Fibroblast of lung (primary cell): Measurements from ENCODE around the gene GRP.

ENCODE experiments used
- EZH2 ChIP-seq: IDR thresholded peaks from 2 replicates; pipeline ENCODE4 v1.5.1; 2012; ENCODE audit warnings: low read length, control low read depth, mild to moderate bottlenecking; ENCODE audit errors: missing control alignments
- TF ChIP-seq, protein P1 (sequence below), 2 donors: IDR thresholded peaks in 1 of 2; conservative IDR thresholded peaks in 1 of 2; 1 replicate in 1 of 2; 2 replicates in 1 of 2; pipeline ENCODE4 v1.5.1; 2011 to 2012; ENCODE audit warnings: low read length in 2 of 2, control low read depth in 1 of 2, inconsistent platforms in 1 of 2, low read depth in 1 of 2, mild to moderate bottlenecking in 1 of 2

DNA sequence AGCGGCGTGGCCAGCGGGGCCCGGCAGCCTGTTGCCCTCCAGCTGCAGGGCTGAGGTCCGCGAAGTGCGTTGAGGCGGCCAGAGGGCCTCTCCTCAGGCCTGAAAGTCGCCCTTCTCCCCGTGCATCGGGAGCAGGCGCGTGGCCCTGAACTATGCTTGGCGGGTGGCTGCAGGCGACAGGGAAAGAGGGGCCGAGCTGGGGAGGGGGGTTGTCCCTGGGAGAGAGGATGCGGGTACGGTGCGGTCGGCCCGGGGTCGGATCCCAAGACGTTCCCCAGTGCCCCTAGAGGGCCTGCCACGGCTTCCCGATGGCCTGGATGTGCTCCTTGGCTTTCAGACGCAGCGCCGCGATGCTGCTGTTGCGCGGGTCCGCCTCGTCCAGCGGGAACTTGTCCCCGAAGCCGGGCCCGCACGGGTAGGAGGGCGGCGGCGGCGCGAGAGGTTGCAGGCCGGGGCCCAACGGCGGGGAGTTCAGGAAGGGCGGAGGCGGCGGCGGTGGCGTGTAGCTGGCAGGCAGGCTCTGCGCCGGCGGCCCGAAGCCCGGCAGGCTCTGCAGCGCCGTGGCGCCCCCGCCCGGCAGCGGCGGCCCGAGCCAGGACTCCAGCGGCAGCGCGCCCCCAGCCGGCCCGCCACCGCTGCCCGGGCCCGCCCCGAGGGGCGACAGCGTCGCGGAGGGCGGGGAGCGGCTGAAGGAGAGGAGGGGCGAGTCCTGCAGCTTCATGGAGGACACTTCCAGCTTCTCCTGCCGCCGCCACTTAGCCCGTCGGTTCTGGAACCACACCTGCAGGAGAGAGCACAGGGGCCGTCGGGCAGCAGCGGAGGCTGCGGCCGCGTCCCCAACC is 49.0 kb downstream of the GRP start:
- TF ChIP-seq EZH2, result peak; percentile 88
- TF ChIP-seq, protein P1, sequence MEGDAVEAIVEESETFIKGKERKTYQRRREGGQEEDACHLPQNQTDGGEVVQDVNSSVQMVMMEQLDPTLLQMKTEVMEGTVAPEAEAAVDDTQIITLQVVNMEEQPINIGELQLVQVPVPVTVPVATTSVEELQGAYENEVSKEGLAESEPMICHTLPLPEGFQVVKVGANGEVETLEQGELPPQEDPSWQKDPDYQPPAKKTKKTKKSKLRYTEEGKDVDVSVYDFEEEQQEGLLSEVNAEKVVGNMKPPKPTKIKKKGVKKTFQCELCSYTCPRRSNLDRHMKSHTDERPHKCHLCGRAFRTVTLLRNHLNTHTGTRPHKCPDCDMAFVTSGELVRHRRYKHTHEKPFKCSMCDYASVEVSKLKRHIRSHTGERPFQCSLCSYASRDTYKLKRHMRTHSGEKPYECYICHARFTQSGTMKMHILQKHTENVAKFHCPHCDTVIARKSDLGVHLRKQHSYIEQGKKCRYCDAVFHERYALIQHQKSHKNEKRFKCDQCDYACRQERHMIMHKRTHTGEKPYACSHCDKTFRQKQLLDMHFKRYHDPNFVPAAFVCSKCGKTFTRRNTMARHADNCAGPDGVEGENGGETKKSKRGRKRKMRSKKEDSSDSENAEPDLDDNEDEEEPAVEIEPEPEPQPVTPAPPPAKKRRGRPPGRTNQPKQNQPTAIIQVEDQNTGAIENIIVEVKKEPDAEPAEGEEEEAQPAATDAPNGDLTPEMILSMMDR (conservative IDR thresholded peaks at IDR 0.05 in 1 of 2, IDR thresholded peaks at IDR 0.05 in 1 of 2; ENCODE audit: low read depth in 1 of 2, low read length in 2 of 2), result no peak
